Ascending aorta (tissue), 2 donors: ENCODE measurements around the gene TNFAIP6. TPM values are rescaled to one million over a fixed set of nuclear protein-coding genes. Genes with fewer than 3 reads are reported as not detected.

Experiments used
- DNase-seq, 2 donors: peaks; one replicate each; pipeline ENCODE4 v3.0.0-alpha.2; 2019; ENCODE audit warnings: low spot score in 2 of 2
- H3K27ac ChIP-seq, 2 donors: fragments of 200-600 bp; sonication (generic); one replicate each; pipeline ENCODE4 v1.5.1; 2016 to 2017; ENCODE audit warnings: mild to moderate bottlenecking in 1 of 2
- H3K27me3 ChIP-seq: fragments of 200-600 bp; sonication (generic); one replicate; pipeline ENCODE4 v1.5.1; 2017
- H3K36me3 ChIP-seq, 2 donors: fragments of 200-600 bp; sonication (generic); one replicate each; pipeline ENCODE4 v1.5.1; 2016
- H3K4me1 ChIP-seq, 2 donors: fragments of 200-600 bp; sonication (generic); one replicate each; pipeline ENCODE4 v1.5.1; 2016 to 2017; ENCODE audit warnings: mild to moderate bottlenecking in 1 of 2
- H3K4me3 ChIP-seq, 2 donors: fragments of 200-600 bp; sonication (generic); one replicate each; pipeline ENCODE4 v1.5.1; 2016 to 2017; ENCODE audit warnings: mild to moderate bottlenecking in 1 of 2
- H3K9me3 ChIP-seq, 2 donors: fragments of 200-600 bp; sonication (generic); one replicate each; pipeline ENCODE4 v1.5.1; 2016
- CTCF ChIP-seq, 3 experiments: fragments of 200-600 bp in 2 of 3; fragments of 450-650 bp in 1 of 3; sonication (generic) in 2 of 3; IDR thresholded peaks; one replicate each; pipeline ENCODE4 v1.5.1; 2016 to 2019; ENCODE audit warnings: antibody characterized with exemption in 3 of 3, mild to moderate bottlenecking in 1 of 3, moderate library complexity in 1 of 3
- intact Hi-C: fragments of 100-400 bp; cut with DNase I; formaldehyde crosslinking; loops from one replicate; pipeline ENCODE4 v1.15.1; 2023
- total RNA-seq: library from RNA; depleted of rRNA; stranded (reverse); fragments of >200 nt; gene quantifications from one replicate; pipeline ENCODE4 v1.1.0, GENCODE V29; 2016

TNFAIP6 gene
- total RNA-seq, 1 donor from 2014 or later, result 13.6 TPM

- no peaks in the 10 kb centered on the region for H3K4me1 ChIP-seq
- TF ChIP-seq CTCF (IDR thresholded peaks at IDR 0.05), result no peak
- no peaks in the 10 kb centered on the region for H3K27me3 ChIP-seq
- no peak overlapping the region for H3K27ac ChIP-seq
- intact Hi-C loops, result no loop called here
- no peak overlapping the region for H3K4me3 ChIP-seq
- no peaks in the 10 kb centered on the region for H3K36me3 ChIP-seq
- no peaks in the 10 kb centered on the region for H3K9me3 ChIP-seq
- no peak for DNase-seq
Observed at GRCh38 chr2:151350579-151351195, 6.7 kb upstream of the TNFAIP6 start.

DNA sequence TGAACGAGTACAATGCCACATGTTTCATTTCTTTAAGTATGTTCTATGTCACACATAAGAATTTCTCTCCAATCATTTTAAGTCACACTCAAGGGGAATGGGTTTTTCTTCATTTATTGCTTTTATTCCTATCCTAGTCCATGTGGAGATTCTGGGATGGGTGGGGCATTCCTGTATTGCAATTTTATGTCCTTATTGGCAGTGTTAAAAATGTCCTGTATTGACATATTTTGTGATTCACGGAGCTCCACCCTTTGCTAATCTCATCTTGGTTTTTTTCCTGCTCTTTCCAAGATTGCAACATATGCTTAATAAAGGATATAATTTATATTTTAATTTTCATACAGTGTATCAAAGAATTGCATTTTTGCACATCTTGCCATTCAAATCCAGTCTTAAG is 3.4 kb upstream of the TNFAIP6 start:
- no peak for TF ChIP-seq CTCF (IDR thresholded peaks at IDR 0.05)
- no peak overlapping the region for H3K27ac ChIP-seq
- H3K4me3 ChIP-seq, result no peak overlapping the region
- DNase-seq, result no peak
- intact Hi-C loops, result no loop called here
- H3K36me3 ChIP-seq, result no peaks in the 10 kb centered on the region
- H3K9me3 ChIP-seq, result no peaks in the 10 kb centered on the region
- no peaks in the 10 kb centered on the region for H3K4me1 ChIP-seq
- no peaks in the 10 kb centered on the region for H3K27me3 ChIP-seq

DNA sequence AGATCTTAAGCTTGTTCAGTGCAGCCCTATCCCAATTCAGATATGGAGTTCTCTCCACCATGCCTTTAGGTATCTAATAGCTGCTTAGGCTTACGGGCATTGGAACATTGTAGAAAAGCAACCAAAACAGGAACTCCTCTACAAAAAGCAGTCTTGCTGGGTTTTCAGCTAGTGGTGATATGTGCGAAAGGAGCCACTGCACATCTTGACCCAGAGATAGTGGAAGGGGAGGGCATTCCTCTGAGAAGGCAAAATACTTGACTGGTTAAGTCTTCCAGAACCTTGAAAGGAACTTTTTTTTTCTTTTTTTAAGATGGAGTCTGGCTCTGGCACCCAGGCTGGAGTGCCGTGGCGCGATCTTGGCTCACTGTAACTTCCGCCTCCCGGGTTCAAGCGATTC is 2.6 kb upstream of the TNFAIP6 start:
- no peak for DNase-seq
- Histone ChIP-seq H3K27ac (no peak overlapping the region), H3K36me3 (no peaks in the 10 kb centered on the region), H3K4me3 (no peak overlapping the region), H3K27me3 (no peaks in the 10 kb centered on the region), H3K4me1 (no peaks in the 10 kb centered on the region), H3K9me3 (no peaks in the 10 kb centered on the region)
- intact Hi-C loops, result no loop called here
- no peak for TF ChIP-seq CTCF (IDR thresholded peaks at IDR 0.05)

GRCh38 chr2:151358166-151358970 is 976 bp downstream of the TNFAIP6 start:
- H3K27me3 ChIP-seq, result no peaks in the 10 kb centered on the region
- H3K4me3 ChIP-seq, result no peak overlapping the region
- intact Hi-C loops, result no loop called here
- no peaks in the 10 kb centered on the region for H3K4me1 ChIP-seq
- TF ChIP-seq CTCF (IDR thresholded peaks at IDR 0.05), result no peak
- H3K27ac ChIP-seq, result no peak overlapping the region
- no peaks in the 10 kb centered on the region for H3K9me3 ChIP-seq
- H3K36me3 ChIP-seq, result no peaks in the 10 kb centered on the region
- DNase-seq, result no peak

GRCh38 chr2:151359768-151360461 is 2.5 kb downstream of the TNFAIP6 start:
- intact Hi-C loops, result no loop called here
- DNase-seq, result no peak

More at GRCh38 chr2:151359768-151360461, 2.5 kb downstream of the TNFAIP6 start:
- no peaks in the 10 kb centered on the region for H3K27me3 ChIP-seq
- no peaks in the 10 kb centered on the region for H3K9me3 ChIP-seq
- no peak overlapping the region for H3K4me3 ChIP-seq
- no peaks in the 10 kb centered on the region for H3K4me1 ChIP-seq
- no peaks in the 10 kb centered on the region for H3K36me3 ChIP-seq
- no peak overlapping the region for H3K27ac ChIP-seq
- TF ChIP-seq CTCF (IDR thresholded peaks at IDR 0.05), result no peak
